Endothelial cell of umbilical vein (primary cell): Measurements from ENCODE around the gene USPL1. TPM values are rescaled to one million over a fixed set of nuclear protein-coding genes. Genes with fewer than 3 reads are reported as not detected.

Experiments used
- BruUV-seq: library from RNA; stranded (reverse); fragments of 400-500 nt; replicated peaks from 2 replicates; lab custom pipeline; 2021; lab: Mats Ljungman, UMichigan
- CTCF ChIA-PET: fragments of 300-600, 350-600 bp; sonication (Branson Sonifier 250); formaldehyde crosslinking; loops from one replicate; lab custom pipeline; 2021; ENCODE audit warnings: antibody characterized with exemption, inconsistent platforms; lab: Charles Lee
- POLR2A ChIA-PET: fragments of 300-600, 350-600 bp; sonication (Branson Sonifier 250); formaldehyde crosslinking; loops from one replicate; lab custom pipeline; 2021; ENCODE audit warnings: antibody characterized with exemption, inconsistent platforms; lab: Charles Lee
- DNase-seq: peaks from one replicate; pipeline ENCODE4 v3.0.0-alpha.2; 2011; ENCODE audit warnings: low read depth, low spot score
- FAIRE-seq: peaks from 2 replicates; lab custom pipeline; 2011; peaks lifted over from hg19 to GRCh38; lab: Jason Lieb, UNC
- H2AFZ ChIP-seq: 2 replicates; pipeline ENCODE4 v1.6.0; 2012; ENCODE audit warnings: low read depth, low read length, control low read depth, inconsistent platforms
- H3K27ac ChIP-seq: 2 replicates; pipeline ENCODE4 v1.5.1; 2011; ENCODE audit warnings: low read depth, mild to moderate bottlenecking, control low read depth, low read length, moderate library complexity; ENCODE audit not compliant: insufficient read depth
- H3K27me3 ChIP-seq, 2 experiments: 2 replicates each; pipeline versions ENCODE4 v1.6.0 to v1.6.1; 2011; ENCODE audit warnings: low read length in 2 of 2, mixed read lengths in 1 of 2; ENCODE audit not compliant: control insufficient read depth in 2 of 2, insufficient read depth in 2 of 2
- H3K36me3 ChIP-seq, 2 experiments: 2 replicates in 1 of 2; 3 replicates in 1 of 2; pipeline ENCODE4 v1.5.1; 2011; ENCODE audit warnings: low read length in 2 of 2, mild to moderate bottlenecking in 1 of 2, moderate library complexity in 1 of 2; ENCODE audit not compliant: control insufficient read depth in 2 of 2, insufficient read depth in 2 of 2; ENCODE audit errors: extremely low read depth in 1 of 2
- H3K4me1 ChIP-seq: 3 replicates; pipeline ENCODE4 v1.5.1; 2011; ENCODE audit warnings: mild to moderate bottlenecking, low read length; ENCODE audit not compliant: control insufficient read depth, insufficient read depth; ENCODE audit errors: extremely low read depth
- H3K4me2 ChIP-seq: 2 replicates; pipeline ENCODE4 v1.6.1; 2011; ENCODE audit warnings: low read length, control low read depth, mixed read lengths; ENCODE audit not compliant: insufficient read depth
- H3K4me3 ChIP-seq, 3 experiments: fragments of 200-600 bp in 1 of 3; sonication (generic), shearing (Covaris generic) in 1 of 3; replicated peaks in 1 of 3; 2 replicates each; pipeline ENCODE4 v1.5.1; 2011 to 2016; ENCODE audit warnings: control low read depth in 3 of 3, low read length in 3 of 3, mild to moderate bottlenecking in 2 of 3, inconsistent platforms in 1 of 3, low read depth in 1 of 3, moderate library complexity in 1 of 3; ENCODE audit not compliant: insufficient read depth in 1 of 3
- H3K79me2 ChIP-seq: 2 replicates; pipeline ENCODE4 v1.6.0; 2012; ENCODE audit warnings: low read length, inconsistent platforms; ENCODE audit not compliant: control insufficient read depth, insufficient read depth
- H3K9ac ChIP-seq: replicated peaks from 2 replicates; pipeline ENCODE3; 2011; ENCODE audit warnings: low read length, control low read depth; ENCODE audit not compliant: insufficient read depth; ENCODE audit errors: extremely low read depth
- H3K9me1 ChIP-seq: replicated peaks from 3 replicates; pipeline ENCODE4 v1.6.0; 2011; ENCODE audit warnings: mild to moderate bottlenecking, low read length; ENCODE audit not compliant: control insufficient read depth, insufficient read depth; ENCODE audit errors: extremely low read depth
- H3K9me3 ChIP-seq: replicated peaks from 2 replicates; pipeline ENCODE4 v1.5.1; 2012; ENCODE audit warnings: low read length, inconsistent platforms; ENCODE audit not compliant: control insufficient read depth, insufficient read depth
- H4K20me1 ChIP-seq: replicated peaks from 2 replicates; pipeline ENCODE3; 2011; ENCODE audit warnings: mild to moderate bottlenecking, low read length; ENCODE audit not compliant: control insufficient read depth, insufficient read depth; ENCODE audit errors: extremely low read depth
- CTCF ChIP-seq, 2 donors: IDR thresholded peaks; 1 replicate in 1 of 2; 2 replicates in 1 of 2; pipeline ENCODE4 v1.5.1; 2011; ENCODE audit warnings: low read length in 2 of 2, mild to moderate bottlenecking in 2 of 2, moderate library complexity in 2 of 2, control low read depth in 1 of 2, inconsistent platforms in 1 of 2, low read depth in 1 of 2; ENCODE audit not compliant: insufficient read depth in 1 of 2; ENCODE audit errors: extremely low read depth in 1 of 2
- EZH2 ChIP-seq: IDR thresholded peaks from 2 replicates; pipeline ENCODE4 v1.6.1; 2012; ENCODE audit warnings: borderline replicate concordance, low read depth, mild to moderate bottlenecking, moderate library complexity, low read length, inconsistent platforms; ENCODE audit not compliant: severe bottlenecking
- FOS ChIP-seq: IDR thresholded peaks from 2 replicates; pipeline ENCODE4 v1.6.1; 2011; ENCODE audit warnings: mild to moderate bottlenecking, low read length, moderate library complexity, borderline replicate concordance; ENCODE audit not compliant: insufficient read depth
- GATA2 ChIP-seq: IDR thresholded peaks from 2 replicates; pipeline ENCODE4 v1.7.0; 2011; ENCODE audit warnings: low read depth, mild to moderate bottlenecking, moderate library complexity, mixed read lengths, low read length; ENCODE audit not compliant: insufficient read length, insufficient read depth
- JUN ChIP-seq: IDR thresholded peaks from 2 replicates; pipeline ENCODE4 v1.6.1; 2011; ENCODE audit warnings: borderline replicate concordance, low read depth; ENCODE audit not compliant: insufficient read length, insufficient read depth
- MAX ChIP-seq: IDR thresholded peaks from 2 replicates; pipeline ENCODE4 v1.6.1; 2011; ENCODE audit not compliant: insufficient read depth, insufficient read length
- MYC ChIP-seq: IDR thresholded peaks from one replicate; pipeline ENCODE4 v1.6.1; 2011; ENCODE audit warnings: mild to moderate bottlenecking, low read depth, low read length
- POLR2A ChIP-seq: IDR thresholded peaks from 2 replicates; pipeline ENCODE4 v1.6.1; 2012; ENCODE audit warnings: low read depth, mild to moderate bottlenecking, control low read depth, low read length
- POLR2AphosphoS5 ChIP-seq: IDR thresholded peaks from 2 replicates; pipeline ENCODE4 v1.6.1; 2012; ENCODE audit warnings: low read depth, mild to moderate bottlenecking, control low read depth, low read length, moderate library complexity; ENCODE audit not compliant: insufficient read depth
- dilution Hi-C: fragments of 300-500 bp; cut with MboI; formaldehyde crosslinking; loops from one replicate; pipeline ENCODE4 v1.15.0; 2019; ENCODE audit warnings: low sequenced_read_pairs; ENCODE audit not compliant: extremely low pct_ligation_motif_present
- intact Hi-C: fragments of 100-400 bp; cut with micrococcal nuclease; formaldehyde crosslinking; loops from one replicate; pipeline ENCODE4 v1.10.0; 2022
- polyA plus RNA-seq, 4 experiments: library from polyadenylated mRNA; depleted of rRNA in 3 of 4; stranded (reverse) in 3 of 4; unstranded in 1 of 4; fragments of >200 nt; gene quantifications; 2 replicates each; pipeline versions ENCODE4 v1.2.1 to v1.2.3, GENCODE V29; 2011 to 2012; ENCODE audit warnings: missing spikeins in 1 of 4
- total RNA-seq: library from RNA; stranded (reverse); gene quantifications from 2 replicates; pipeline ENCODE4 v1.2.3, GENCODE V29; 2021

Gene USPL1
- total and polyA plus RNA-seq, 2 donors (not counting 3 experiments of a cell fraction or from before 2014, with no cell fraction given), result 14.6 to 21.0 TPM

- no peaks in the 10 kb centered on the region for H3K27me3 ChIP-seq
- peaks cover 4% of the 10 kb centered on the region for H3K9me1 ChIP-seq
- FAIRE-seq (no peak), DNase-seq (no peak)
- H3K4me2 ChIP-seq, result no peak overlapping the region
- H3K4me1 ChIP-seq, result no peaks in the 10 kb centered on the region
- H2AFZ ChIP-seq, result no peak overlapping the region
- BruUV-seq, result no TSS peak
- no peaks in the 10 kb centered on the region for H3K9me3 ChIP-seq
- intact Hi-C loops, result no loop called here
- H3K4me3 ChIP-seq, result no peak overlapping the region
- peaks cover 40% of the 10 kb centered on the region for H3K79me2 ChIP-seq
- ChIA-PET POLR2A (no interaction called here), CTCF (interaction anchor here (1.0 to 1.1 kb wide), 2 partner anchors 11 to 399 kb away, joined by 3 read pairs; no protein-coding TSS in a partner anchor)
- dilution Hi-C loops, result no loop called here
- no peak overlapping the region for H3K27ac ChIP-seq
- TF ChIP-seq POLR2A (no peak), FOS (no peak), POLR2AphosphoS5 (no peak), EZH2 (no peak), MAX (no peak), JUN (no peak), GATA2 (no peak)
- peaks cover 26 to 30% of the 10 kb centered on the region in 2 experiments for H3K36me3 ChIP-seq
- no peaks in the 10 kb centered on the region for H4K20me1 ChIP-seq
- H3K9ac ChIP-seq, result no peak overlapping the region
Measured at GRCh38 chr13:30645629-30646028, 27.9 kb downstream of the USPL1 start.

GRCh38 chr13:30647420-30647819 is 29.7 kb downstream of the USPL1 start:
- Histone ChIP-seq H3K4me2 (no peak overlapping the region), H3K9me1 (peaks cover 4% of the 10 kb centered on the region), H3K9ac (no peak overlapping the region), H3K36me3 (peaks cover 26 to 30% of the 10 kb centered on the region in 2 experiments), H3K4me3 (no peak overlapping the region), H3K79me2 (peaks cover 40% of the 10 kb centered on the region), H3K4me1 (no peaks in the 10 kb centered on the region), H3K9me3 (no peaks in the 10 kb centered on the region), H2AFZ (no peak overlapping the region), H4K20me1 (no peaks in the 10 kb centered on the region), H3K27me3 (no peaks in the 10 kb centered on the region), H3K27ac (no peak overlapping the region)
- CTCF ChIA-PET, result no interaction called here
- intact Hi-C loops, result no loop called here
- dilution Hi-C loops, result no loop called here
- BruUV-seq, result no TSS peak
- TF ChIP-seq POLR2AphosphoS5, result no peak
- no peak for TF ChIP-seq POLR2A
- no peak for TF ChIP-seq GATA2
- no peak for TF ChIP-seq MAX
- TF ChIP-seq CTCF (IDR thresholded peaks at IDR 0.05; ENCODE audit: extremely low read depth in 1 of 2, insufficient read depth in 1 of 2, low read depth in 1 of 2, low read length in 2 of 2), result no peak
- no peak for TF ChIP-seq FOS
- TF ChIP-seq MYC, result no peak
- TF ChIP-seq EZH2, result no peak
- no peak for TF ChIP-seq JUN
- POLR2A ChIA-PET, result no interaction called here
- DNase-seq (no peak), FAIRE-seq (no peak)
